Breast epithelium (tissue), 3 donors: ENCODE data around the gene KIF26B.

Experiments
- POLR2A ChIP-seq: fragments of 450-650 bp; IDR thresholded peaks from one replicate; pipeline ENCODE4 v1.6.1; 2016; ENCODE audit warnings: antibody characterized with exemption, mild to moderate bottlenecking, moderate library complexity
- POLR2AphosphoS5 ChIP-seq, 3 donors: sonication (generic); formaldehyde crosslinking; IDR thresholded peaks; one replicate each; pipeline ENCODE4 v1.6.1; 2017; ENCODE audit warnings: antibody characterized with exemption in 3 of 3
- TF ChIP-seq, protein P1 (sequence below), 3 donors: fragments of 450-650 bp; IDR thresholded peaks; one replicate each; pipeline ENCODE4 v1.5.1; 2016 to 2017; ENCODE audit warnings: antibody characterized with exemption in 3 of 3, mild to moderate bottlenecking in 3 of 3, moderate library complexity in 3 of 3

DNA sequence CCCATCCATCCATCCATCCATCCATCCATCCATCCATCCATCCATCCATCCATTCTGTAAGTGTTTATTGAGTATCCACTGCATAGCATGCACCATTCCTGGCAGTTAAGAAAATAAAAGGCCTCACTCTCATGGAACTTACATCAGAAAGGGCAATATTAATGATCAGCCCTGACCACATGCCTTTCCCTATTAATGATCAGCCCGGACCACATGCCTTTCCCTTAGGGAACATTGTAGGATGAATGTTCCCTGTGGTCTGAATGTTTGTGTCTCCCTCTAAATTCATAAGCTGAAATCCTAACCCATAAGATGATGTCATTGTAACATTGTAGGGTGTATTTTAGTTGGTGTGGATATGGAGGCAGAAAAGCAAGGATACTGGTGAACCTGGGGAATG, 365.8 kb downstream of the KIF26B start:
- TF ChIP-seq, protein P1, sequence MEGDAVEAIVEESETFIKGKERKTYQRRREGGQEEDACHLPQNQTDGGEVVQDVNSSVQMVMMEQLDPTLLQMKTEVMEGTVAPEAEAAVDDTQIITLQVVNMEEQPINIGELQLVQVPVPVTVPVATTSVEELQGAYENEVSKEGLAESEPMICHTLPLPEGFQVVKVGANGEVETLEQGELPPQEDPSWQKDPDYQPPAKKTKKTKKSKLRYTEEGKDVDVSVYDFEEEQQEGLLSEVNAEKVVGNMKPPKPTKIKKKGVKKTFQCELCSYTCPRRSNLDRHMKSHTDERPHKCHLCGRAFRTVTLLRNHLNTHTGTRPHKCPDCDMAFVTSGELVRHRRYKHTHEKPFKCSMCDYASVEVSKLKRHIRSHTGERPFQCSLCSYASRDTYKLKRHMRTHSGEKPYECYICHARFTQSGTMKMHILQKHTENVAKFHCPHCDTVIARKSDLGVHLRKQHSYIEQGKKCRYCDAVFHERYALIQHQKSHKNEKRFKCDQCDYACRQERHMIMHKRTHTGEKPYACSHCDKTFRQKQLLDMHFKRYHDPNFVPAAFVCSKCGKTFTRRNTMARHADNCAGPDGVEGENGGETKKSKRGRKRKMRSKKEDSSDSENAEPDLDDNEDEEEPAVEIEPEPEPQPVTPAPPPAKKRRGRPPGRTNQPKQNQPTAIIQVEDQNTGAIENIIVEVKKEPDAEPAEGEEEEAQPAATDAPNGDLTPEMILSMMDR (IDR thresholded peaks at IDR 0.05): no peak
- no peak for TF ChIP-seq POLR2A
- TF ChIP-seq POLR2AphosphoS5 (IDR thresholded peaks at IDR 0.05): no peak
